HG03469 (cell line): ENCODE results near the gene SELPLG.

Experiments
- ATAC-seq: cut with Tn5 transposase; IDR thresholded peaks from one replicate; pipeline ENCODE4 v1.9.1; 2021; ENCODE audit warnings: mild to moderate bottlenecking, moderate library complexity, moderate number of reproducible peaks; ENCODE audit not compliant: unreplicated experiment

Gene SELPLG

GRCh38 chr12:108605690-108606406 lies 27.8 kb downstream of the SELPLG start:
- no peak for ATAC-seq

GRCh38 chr12:108605000-108605689 lies 28.5 kb downstream of the SELPLG start:
- ATAC-seq, result no peak

- ATAC-seq, result no peak
These were observed 29.3 kb downstream of the SELPLG start for GRCh38 chr12:108604208-108604941.

GRCh38 chr12:108603743-108604142 lies 30.0 kb downstream of the SELPLG start:
- no peak for ATAC-seq

GRCh38 chr12:108602976-108603704 lies 30.6 kb downstream of the SELPLG start:
- ATAC-seq, result no peak

- ATAC-seq, result no peak
These were observed 31.4 kb downstream of the SELPLG start for GRCh38 chr12:108602209-108602705.

- no peak for ATAC-seq
These were observed 33.0 kb downstream of the SELPLG start for GRCh38 chr12:108600702-108601007.

GRCh38 chr12:108599948-108600701 lies 33.6 kb downstream of the SELPLG start:
- ATAC-seq, result no peak

GRCh38 chr12:108599541-108599940 lies 34.2 kb downstream of the SELPLG start:
- no peak for ATAC-seq

- ATAC-seq, result no peak
These were observed 35.0 kb downstream of the SELPLG start for GRCh38 chr12:108598553-108599250.

- ATAC-seq, result no peak
These were observed 35.9 kb downstream of the SELPLG start, which contains the start of gene TMEM119 for GRCh38 chr12:108597559-108598471. Gene TMEM119, minus strand, starts transcription at chr12:108598084. Its CDS starts 5,701 bp downstream, at chr12:108592383.

- ATAC-seq, result no peak
These were observed 36.7 kb downstream of the SELPLG start for GRCh38 chr12:108596854-108597558.

GRCh38 chr12:108595711-108596647 lies 37.7 kb downstream of the SELPLG start:
- ATAC-seq, result no peak

GRCh38 chr12:108594960-108595710 lies 38.6 kb downstream of the SELPLG start:
- ATAC-seq, result no peak

GRCh38 chr12:108594323-108594903 lies 39.3 kb downstream of the SELPLG start:
- ATAC-seq, result no peak
